K562 (cell line): ENCODE data around the gene RBFA.

Source experiments
- CHD4 ChIP-seq: fragments of 200-600 bp; sonication (generic); IDR thresholded peaks from 3 replicates; pipeline ENCODE4 v1.6.1; 2012; ENCODE audit warnings: low read depth, mild to moderate bottlenecking, mixed read lengths, low read length, inconsistent platforms; ENCODE audit not compliant: insufficient read depth, insufficient replicate concordance, poor library complexity, severe bottlenecking
- NR2C1 ChIP-seq, 2 experiments: fragments of 450-650 bp; IDR thresholded peaks; 2 replicates each; pipeline ENCODE4 v1.6.1; 2017; ENCODE audit warnings: mild to moderate bottlenecking in 2 of 2, antibody characterized with exemption in 1 of 2, inconsistent platforms in 1 of 2, missing compliant biosample characterization in 1 of 2, missing genetic modification characterization in 1 of 2
- YY1 ChIP-seq, 3 experiments: IDR thresholded peaks; 2 replicates each; pipeline ENCODE4 v1.6.1; 2011; ENCODE audit warnings: low read length in 2 of 3, mild to moderate bottlenecking in 2 of 3, moderate library complexity in 2 of 3, borderline replicate concordance in 1 of 3, control low read depth in 1 of 3, low read depth in 1 of 3; ENCODE audit not compliant: insufficient read depth in 3 of 3, insufficient replicate concordance in 2 of 3, control insufficient read depth in 1 of 3, insufficient read length in 1 of 3; ENCODE audit errors: extremely low read depth in 1 of 3

GRCh38 chr18:80026363-80026762 lies 7.9 kb upstream of the RBFA start:
- no peak for TF ChIP-seq NR2C1 (IDR thresholded peaks at IDR 0.05)
- no peak for TF ChIP-seq NR2C1 (tag; IDR thresholded peaks at IDR 0.05)
- TF ChIP-seq YY1 (IDR thresholded peaks at IDR 0.05; ENCODE audit: borderline replicate concordance in 1 of 3, control insufficient read depth in 1 of 3, extremely low read depth in 1 of 3, insufficient read depth in 3 of 3, insufficient read length in 1 of 3, insufficient replicate concordance in 2 of 3, low read depth in 1 of 3, low read length in 2 of 3): no peak
- TF ChIP-seq CHD4: no peak
